ENCODE measurements around the gene SMARCA2. TPM values are rescaled to one million over a fixed set of nuclear protein-coding genes. Genes with fewer than 3 reads are reported as not detected.

SMARCA2 gene
- total RNA-seq, 1 donor from 2014 or later, result 98.0 TPM

- no peaks in the 10 kb centered on the region for H3K9me3 ChIP-seq (replicated peaks)
- intact Hi-C loops (cut with micrococcal nuclease), result no loop called here
- TF ChIP-seq CTCF (IDR thresholded peaks at IDR 0.05; ENCODE audit: borderline replicate concordance), result no peak
- H3K27me3 ChIP-seq (ENCODE audit: low read depth), result no peaks in the 10 kb centered on the region
- H3K4me1 ChIP-seq, result peaks cover 29% of the 10 kb centered on the region
- DNase-seq, result no peak
- no peak overlapping the region for H3K4me3 ChIP-seq
- no peaks in the 10 kb centered on the region for H3K36me3 ChIP-seq
- peak overlapping the region; percentile 28 for H3K27ac ChIP-seq (replicated peaks)
Measured at GRCh38 chr9:2213830-2214468, 198.8 kb downstream of the SMARCA2 start.

- no peak overlapping the region for H3K4me3 ChIP-seq
- H3K4me1 ChIP-seq, result peaks cover 22% of the 10 kb centered on the region
- no peaks in the 10 kb centered on the region for H3K9me3 ChIP-seq (replicated peaks)
- intact Hi-C loops (cut with micrococcal nuclease), result no loop called here
- H3K27me3 ChIP-seq (ENCODE audit: low read depth), result no peaks in the 10 kb centered on the region
- H3K27ac ChIP-seq (replicated peaks), result peak overlapping the region; percentile 28
- no peak for DNase-seq
- no peak for TF ChIP-seq CTCF (IDR thresholded peaks at IDR 0.05; ENCODE audit: borderline replicate concordance)
- no peaks in the 10 kb centered on the region for H3K36me3 ChIP-seq
Measured at GRCh38 chr9:2214707-2215106, 199.6 kb downstream of the SMARCA2 start.

GRCh38 chr9:2215921-2216441 is 200.8 kb downstream of the SMARCA2 start:
- no peaks in the 10 kb centered on the region for H3K36me3 ChIP-seq
- no peak for DNase-seq
- H3K9me3 ChIP-seq (replicated peaks), result no peaks in the 10 kb centered on the region
- H3K4me3 ChIP-seq, result no peak overlapping the region
- H3K27me3 ChIP-seq (ENCODE audit: low read depth), result no peaks in the 10 kb centered on the region
- no peak for TF ChIP-seq CTCF (IDR thresholded peaks at IDR 0.05; ENCODE audit: borderline replicate concordance)
- intact Hi-C loops (cut with micrococcal nuclease), result no loop called here
- peak overlapping the region; percentile 13 for H3K27ac ChIP-seq (replicated peaks)
- H3K4me1 ChIP-seq, result peaks cover 21% of the 10 kb centered on the region

- H3K27ac ChIP-seq (replicated peaks), result peak overlapping the region; percentile 13
- intact Hi-C loops (cut with micrococcal nuclease), result no loop called here
- H3K4me1 ChIP-seq, result peaks cover 21% of the 10 kb centered on the region
- no peaks in the 10 kb centered on the region for H3K27me3 ChIP-seq (ENCODE audit: low read depth)
- no peak overlapping the region for H3K4me3 ChIP-seq
- H3K9me3 ChIP-seq (replicated peaks), result no peaks in the 10 kb centered on the region
- no peak for TF ChIP-seq CTCF (IDR thresholded peaks at IDR 0.05; ENCODE audit: borderline replicate concordance)
- no peaks in the 10 kb centered on the region for H3K36me3 ChIP-seq
- no peak for DNase-seq
Measured at GRCh38 chr9:2216591-2216990, 201.4 kb downstream of the SMARCA2 start.

GRCh38 chr9:2217540-2217939 is 202.4 kb downstream of the SMARCA2 start:
- Histone ChIP-seq H3K36me3 (no peaks in the 10 kb centered on the region), H3K4me1 (peaks cover 21% of the 10 kb centered on the region), H3K4me3 (no peak overlapping the region), H3K27ac (replicated peaks) (no peak overlapping the region), H3K9me3 (replicated peaks) (no peaks in the 10 kb centered on the region), H3K27me3 (ENCODE audit: low read depth) (no peaks in the 10 kb centered on the region)
- no peak for TF ChIP-seq CTCF (IDR thresholded peaks at IDR 0.05; ENCODE audit: borderline replicate concordance)
- intact Hi-C loops (cut with micrococcal nuclease), result no loop called here
- DNase-seq, result no peak

All from left ventricle myocardium inferior (tissue), 1 donor.